IMR-90 (cell line): ENCODE data around the gene NME4. TPM values are rescaled to one million over a fixed set of nuclear protein-coding genes. Genes with fewer than 3 reads are reported as not detected.

Source experiments
- ATAC-seq: fragments of 200-7000 bp; cut with Tn5 transposase; 2 replicates; pipeline ENCODE4 v1.9.1; 2020; ENCODE audit warnings: low read depth, mild to moderate bottlenecking, moderate library complexity
- BruUV-seq: library from RNA; stranded (reverse); fragments of 400-500 nt; replicated peaks from 2 replicates; lab custom pipeline; 2021; lab: Mats Ljungman, UMichigan
- CTCF ChIA-PET: fragments of 300-600 bp; formaldehyde crosslinking; extraction: SDS; loops from one replicate; lab custom pipeline; 2021; ENCODE audit warnings: antibody characterized with exemption; lab: Yijun Ruan, JAX
- POLR2A ChIA-PET: fragments of 300-600 bp; sonication (Branson Sonifier 250); formaldehyde crosslinking; loops from one replicate; lab custom pipeline; 2022; ENCODE audit warnings: antibody characterized with exemption; ENCODE audit not compliant: unreplicated experiment; lab: Charles Lee
- DNase-seq: peaks from one replicate; pipeline ENCODE4 v3.0.0; 2013
- H2AFZ ChIP-seq: replicated peaks from 2 replicates; pipeline ENCODE3; 2013; ENCODE audit warnings: low read length, mild to moderate bottlenecking; ENCODE audit not compliant: poor library complexity
- H2AK5ac ChIP-seq: 2 replicates; pipeline ENCODE4 v1.6.1; 2013; ENCODE audit warnings: low read depth, low read length, inconsistent platforms
- H2AK9ac ChIP-seq: replicated peaks from 2 replicates; pipeline ENCODE3; 2013; ENCODE audit warnings: mild to moderate bottlenecking, low read depth, low read length, moderate library complexity; ENCODE audit not compliant: poor library complexity
- H2BK120ac ChIP-seq: 2 replicates; pipeline ENCODE4 v1.6.1; 2013; ENCODE audit warnings: low read depth, low read length, inconsistent platforms
- H2BK15ac ChIP-seq: 3 replicates; pipeline ENCODE4 v1.6.1; 2013; ENCODE audit warnings: low read depth, low read length, inconsistent platforms
- H2BK20ac ChIP-seq: 2 replicates; pipeline ENCODE4 v1.6.1; 2013; ENCODE audit warnings: low read depth, mild to moderate bottlenecking, inconsistent platforms, low read length, moderate library complexity
- H2BK5ac ChIP-seq: 2 replicates; pipeline ENCODE4 v1.6.1; 2013; ENCODE audit warnings: mild to moderate bottlenecking, low read depth, low read length, inconsistent platforms; ENCODE audit not compliant: poor library complexity, severe bottlenecking
- H3K14ac ChIP-seq: replicated peaks from 2 replicates; pipeline ENCODE4 v1.6.1; 2013; ENCODE audit warnings: low read depth, low read length, inconsistent platforms
- H3K18ac ChIP-seq: 2 replicates; pipeline ENCODE4 v1.6.1; 2013; ENCODE audit warnings: low read depth, low read length, control low read depth
- H3K23ac ChIP-seq: 2 replicates; pipeline ENCODE4 v1.6.1; 2013; ENCODE audit warnings: low read depth, low read length, inconsistent platforms
- H3K27ac ChIP-seq: 2 replicates; pipeline ENCODE4 v1.5.1; 2013; ENCODE audit warnings: mild to moderate bottlenecking, control low read depth, low read length; ENCODE audit not compliant: insufficient read depth
- H3K27me3 ChIP-seq: 2 replicates; pipeline ENCODE4 v1.6.1; 2013; ENCODE audit warnings: low read length; ENCODE audit not compliant: control insufficient read depth, insufficient read depth
- H3K36me3 ChIP-seq: 2 replicates; pipeline ENCODE4 v1.6.1; 2013; ENCODE audit warnings: low read length, mixed read lengths; ENCODE audit not compliant: control insufficient read depth, insufficient read depth
- H3K4ac ChIP-seq: 2 replicates; pipeline ENCODE4 v1.6.1; 2013; ENCODE audit warnings: low read depth, low read length, inconsistent platforms
- H3K4me1 ChIP-seq: 2 replicates; pipeline ENCODE4 v1.6.1; 2013; ENCODE audit warnings: low read length, mixed read lengths; ENCODE audit not compliant: control insufficient read depth, insufficient read depth
- H3K4me2 ChIP-seq: 2 replicates; pipeline ENCODE4 v1.6.1; 2013; ENCODE audit warnings: low read depth, mild to moderate bottlenecking, control low read depth, low read length, moderate library complexity
- H3K4me3 ChIP-seq: 2 replicates; pipeline ENCODE4 v1.5.1; 2013; ENCODE audit warnings: low read depth, mild to moderate bottlenecking, control low read depth, low read length, moderate library complexity; ENCODE audit not compliant: insufficient read depth
- H3K56ac ChIP-seq: 2 replicates; pipeline ENCODE4 v1.6.1; 2013; ENCODE audit warnings: low read length, inconsistent platforms; ENCODE audit not compliant: insufficient read depth; ENCODE audit errors: extremely low read depth
- H3K79me1 ChIP-seq, 2 experiments: 2 replicates each; pipeline ENCODE4 v1.6.1; 2013; ENCODE audit warnings: low read length in 2 of 2, inconsistent platforms in 1 of 2, low read depth in 1 of 2
- H3K9ac ChIP-seq: 2 replicates; pipeline ENCODE4 v1.6.1; 2013; ENCODE audit warnings: low read depth, low read length, control low read depth
- H3K9me1 ChIP-seq: 2 replicates; pipeline ENCODE4 v1.6.1; 2013; ENCODE audit warnings: low read length, inconsistent platforms; ENCODE audit not compliant: insufficient read depth
- H3K9me3 ChIP-seq: 2 replicates; pipeline ENCODE4 v1.6.1; 2013; ENCODE audit warnings: low read length; ENCODE audit not compliant: control insufficient read depth, insufficient read depth
- H4K20me1 ChIP-seq: 2 replicates; pipeline ENCODE4 v1.6.1; 2013; ENCODE audit warnings: low read length, inconsistent platforms; ENCODE audit not compliant: insufficient read depth
- H4K5ac ChIP-seq: 2 replicates; pipeline ENCODE4 v1.6.1; 2013; ENCODE audit warnings: mild to moderate bottlenecking, low read depth, low read length, control low read depth
- H4K8ac ChIP-seq, 2 experiments: 2 replicates each; pipeline ENCODE4 v1.6.1; 2013; ENCODE audit warnings: low read depth in 2 of 2, low read length in 2 of 2, control low read depth in 1 of 2, inconsistent platforms in 1 of 2
- H4K91ac ChIP-seq: 2 replicates; pipeline ENCODE4 v1.6.1; 2013; ENCODE audit warnings: low read depth, low read length, inconsistent platforms; ENCODE audit not compliant: insufficient read depth
- BHLHE40 ChIP-seq: fragments of 150-350 bp; IDR thresholded peaks from 2 replicates; pipeline ENCODE4 v1.6.1; 2016; ENCODE audit warnings: mild to moderate bottlenecking, low read depth, low read length
- CEBPB ChIP-seq: IDR thresholded peaks from 2 replicates; pipeline ENCODE4 v1.6.1; 2012; ENCODE audit warnings: low read depth, low read length, improper control_type of control experiment
- CHD1 ChIP-seq: IDR thresholded peaks from 2 replicates; pipeline ENCODE4 v1.6.1; 2012; ENCODE audit warnings: low read depth, low read length, improper control_type of control experiment
- CTCF ChIP-seq: conservative IDR thresholded peaks from 2 replicates; pipeline ENCODE4 v1.5.1; 2012; ENCODE audit warnings: mild to moderate bottlenecking, low read depth, low read length, improper control_type of control experiment
- ELK1 ChIP-seq: fragments of 150-350 bp; IDR thresholded peaks from 2 replicates; pipeline ENCODE4 v1.6.1; 2016; ENCODE audit warnings: low read depth, mild to moderate bottlenecking, low read length, moderate library complexity, borderline replicate concordance
- FOS ChIP-seq: fragments of 150-350 bp; IDR thresholded peaks from 2 replicates; pipeline ENCODE4 v1.6.1; 2016; ENCODE audit warnings: low read depth, low read length
- MAFK ChIP-seq: IDR thresholded peaks from 2 replicates; pipeline ENCODE4 v1.6.1; 2012; ENCODE audit warnings: low read depth, low read length, improper control_type of control experiment
- MAZ ChIP-seq: IDR thresholded peaks from 2 replicates; pipeline ENCODE4 v1.6.1; 2012; ENCODE audit warnings: low read depth, mild to moderate bottlenecking, low read length, improper control_type of control experiment, moderate library complexity, borderline replicate concordance
- MXI1 ChIP-seq: IDR thresholded peaks from 2 replicates; pipeline ENCODE4 v1.6.1; 2012; ENCODE audit warnings: low read depth, mild to moderate bottlenecking, low read length, moderate library complexity, borderline replicate concordance
- NFE2L2 ChIP-seq: fragments of 150-350 bp; IDR thresholded peaks from 2 replicates; pipeline ENCODE4 v1.6.1; 2016; ENCODE audit warnings: low read depth, mild to moderate bottlenecking, low read length
- POLR2A ChIP-seq: IDR thresholded peaks from 2 replicates; pipeline ENCODE4 v1.6.1; 2012; ENCODE audit warnings: mild to moderate bottlenecking, low read depth, low read length
- RAD21 ChIP-seq: IDR thresholded peaks from 2 replicates; pipeline ENCODE4 v1.6.1; 2012; ENCODE audit warnings: low read length, improper control_type of control experiment
- RCOR1 ChIP-seq: IDR thresholded peaks from 2 replicates; pipeline ENCODE4 v1.6.1; 2012; ENCODE audit warnings: mild to moderate bottlenecking, low read length, improper control_type of control experiment; ENCODE audit not compliant: insufficient replicate concordance
- RFX5 ChIP-seq: IDR thresholded peaks from 2 replicates; pipeline ENCODE4 v1.8.0; 2012; ENCODE audit warnings: low read depth, mild to moderate bottlenecking, low read length, moderate library complexity
- SMC3 ChIP-seq: fragments of 150-350 bp; IDR thresholded peaks from 2 replicates; pipeline ENCODE4 v1.6.1; 2016; ENCODE audit warnings: low read depth, mild to moderate bottlenecking, antibody characterized with exemption, low read length, moderate library complexity
- USF2 ChIP-seq: fragments of 150-350 bp; IDR thresholded peaks from 2 replicates; pipeline ENCODE4 v1.6.1; 2017; ENCODE audit warnings: mild to moderate bottlenecking, antibody characterized with exemption, low read length, low read depth
- WGBS, 2 experiments: methylation state at CpG; one replicate each; pipeline versions ENCODE4 v1.1.5 to v1.1.7; 2013; ENCODE audit warnings: missing lambda C conversion rate in 2 of 2; ENCODE audit not compliant: insufficient read length in 1 of 2; ENCODE audit errors: extremely low coverage in 2 of 2; 5-methylcytosine and 5-hydroxymethylcytosine counted together
- dilution Hi-C: fragments of 300-500 bp; cut with HindIII; formaldehyde crosslinking; loops from one replicate; pipeline ENCODE4 v1.14.3; 2018; ENCODE audit warnings: low sequenced_read_pairs; ENCODE audit not compliant: unreplicated experiment
- in situ Hi-C: fragments of 300-500 bp; cut with MboI; formaldehyde crosslinking; loops from 3 replicates; pipeline ENCODE4 v1.14.3; 2019; ENCODE audit warnings: low sequenced_read_pairs, inconsistent platforms, mixed read lengths
- intact Hi-C: fragments of 100-400 bp; cut with micrococcal nuclease; formaldehyde crosslinking; loops from 2 replicates; pipeline ENCODE4 v1.10.0; 2022
- polyA plus RNA-seq, 3 experiments: library from polyadenylated mRNA; depleted of rRNA; stranded (reverse); fragments of >200 nt; gene quantifications; 2 replicates each; pipeline ENCODE4 v1.2.3, GENCODE V29; 2012; ENCODE audit warnings: low replicate concordance in 1 of 3
- total RNA-seq: library from RNA; depleted of rRNA; stranded (reverse); fragments of >200 nt; gene quantifications from 2 replicates; pipeline ENCODE4 v1.2.3, GENCODE V29; 2012

The NME4 gene
- total and polyA plus RNA-seq, 2 of the 4 experiments (the other 2 are of a cell fraction), result 124 to 288 TPM

- H4K91ac ChIP-seq, result no peak overlapping the region
- H3K4me3 ChIP-seq, result no peak overlapping the region
- no peak overlapping the region for H2AK5ac ChIP-seq
- peaks cover 27 to 64% of the 10 kb centered on the region in 2 experiments for H3K79me1 ChIP-seq
- H3K4me2 ChIP-seq, result no peak overlapping the region
- H2BK5ac ChIP-seq, result no peak overlapping the region
- H3K56ac ChIP-seq, result no peak overlapping the region
- no peak overlapping the region for H4K8ac ChIP-seq
- no peak overlapping the region for H3K18ac ChIP-seq
- peak overlapping the region; percentile 64; the same call in 1 of the 2 replicates for H3K23ac ChIP-seq
- H2BK120ac ChIP-seq, result no peak overlapping the region
- H4K5ac ChIP-seq, result no peak overlapping the region
- no peak overlapping the region for H2AFZ ChIP-seq
- no peak for DNase-seq
- peaks cover 50% of the 10 kb centered on the region for H4K20me1 ChIP-seq
- WGBS, 2 experiments, result 100% methylated on average over 4 of the region's 7 CpGs; no CpG with 5 or more reads in 1 of the 2 experiments
- H3K9me3 ChIP-seq, result no peaks in the 10 kb centered on the region
- no peak overlapping the region for H3K14ac ChIP-seq
- POLR2A ChIA-PET, result no interaction called here
- H2BK20ac ChIP-seq, result no peak overlapping the region
- peaks cover 7% of the 10 kb centered on the region for H3K4me1 ChIP-seq
- intact Hi-C loops (no loop called here), dilution Hi-C loops (no loop called here), in situ Hi-C loops (no loop called here)
- H3K9me1 ChIP-seq, result peaks cover 11% of the 10 kb centered on the region
- H3K27ac ChIP-seq, result no peak overlapping the region
- H3K27me3 ChIP-seq, result no peaks in the 10 kb centered on the region
- H3K4ac ChIP-seq, result no peak overlapping the region
- H3K36me3 ChIP-seq, result peaks cover 5% of the 10 kb centered on the region
- no peak overlapping the region for H3K9ac ChIP-seq
- no TSS peak for BruUV-seq
- H2AK9ac ChIP-seq, result no peak overlapping the region
- no peak for ATAC-seq
- no peak for TF ChIP-seq MAFK
- TF ChIP-seq RCOR1, result no peak
- no peak for TF ChIP-seq RAD21
- TF ChIP-seq NFE2L2, result no peak
- TF ChIP-seq SMC3, result no peak
- TF ChIP-seq CTCF, result no peak
- TF ChIP-seq RFX5, result no peak
- no peak for TF ChIP-seq POLR2A
- TF ChIP-seq CEBPB, result no peak
- no peak for TF ChIP-seq ELK1
- TF ChIP-seq USF2, result no peak
- no peak for TF ChIP-seq CHD1
- TF ChIP-seq MAZ, result no peak
- no peak for TF ChIP-seq FOS
- TF ChIP-seq BHLHE40, result no peak
- no peak for TF ChIP-seq MXI1
- CTCF ChIA-PET, result no interaction called here
- no peak overlapping the region for H2BK15ac ChIP-seq
Measured at GRCh38 chr16:430904-431303, 33.9 kb downstream of the NME4 start.
